ENCODE measurements around the gene BOLA2B. TPM values are rescaled to one million over a fixed set of nuclear protein-coding genes. Genes with fewer than 3 reads are reported as not detected.

The BOLA2B gene
- total RNA-seq, 1 experiment from 2014 or later, result 180 TPM

DNA sequence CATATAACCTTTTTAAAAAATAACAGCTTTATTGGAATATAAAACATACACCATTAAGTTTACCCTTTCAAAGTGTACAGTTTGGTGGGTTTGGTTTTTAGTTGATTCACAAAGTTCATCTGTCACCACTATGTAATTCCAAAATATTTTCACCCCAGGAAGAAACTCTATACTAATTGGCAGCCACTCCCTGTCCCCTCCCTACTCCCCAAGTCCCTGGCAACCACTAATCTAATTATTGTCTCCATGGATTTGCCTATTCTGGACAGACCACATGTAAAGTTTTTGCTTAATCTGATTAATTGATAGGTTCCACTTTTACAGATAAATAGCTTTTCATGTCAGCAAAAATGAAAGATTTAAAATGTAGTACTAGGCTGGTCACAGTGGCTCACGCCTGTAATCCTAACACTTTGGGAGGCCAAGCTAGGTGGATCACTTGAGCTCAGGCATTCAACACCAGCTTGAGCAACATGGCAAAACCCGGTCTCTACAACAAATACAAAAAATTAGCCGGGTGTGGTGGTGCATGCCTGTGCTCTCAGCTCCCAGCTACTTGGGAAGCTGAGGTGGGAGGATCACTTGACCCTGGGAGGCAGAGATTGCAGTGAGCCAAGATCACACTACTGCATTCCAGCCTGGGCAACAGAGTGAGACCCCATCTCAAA lies 45.5 kb downstream of the BOLA2B start:
- ChIA-PET RAD21 (ENCODE audit: low non-redundant PET in 1 of 2, low total read pairs in 2 of 2, uncharacterized antibody in 2 of 2, unreplicated experiment in 2 of 2) (no interaction called here), POLR2A (no interaction called here), CTCF (no interaction called here)
- no peak for ATAC-seq
- no peak overlapping the region for H2AFZ ChIP-seq (ENCODE audit: low read depth, low read length, poor library complexity, severe bottlenecking)
- DNase-seq (ENCODE audit: low read depth, low spot score), result no peak
- peaks cover 0 to 4% of the 10 kb centered on the region in 2 experiments; a peak in 2 of 4 replicates for H3K9me3 ChIP-seq (ENCODE audit: control insufficient read depth in 1 of 2, insufficient read depth in 1 of 2, low read depth in 1 of 2, low read length in 2 of 2)
- no TSS peak for BruUV-seq (replicated peaks)
- no peaks in the 10 kb centered on the region for H3K79me2 ChIP-seq (ENCODE audit: insufficient read depth, low read length)
- no peak overlapping the region for H3K4me2 ChIP-seq (ENCODE audit: low read length)
- intact Hi-C loops (cut with micrococcal nuclease), result no loop called here
- H3K27me3 ChIP-seq (ENCODE audit: insufficient read depth, low read length), result no peaks in the 10 kb centered on the region
- no peaks in the 10 kb centered on the region for H3K9me2 ChIP-seq (ENCODE audit: insufficient read depth)
- H3K4me3 ChIP-seq (replicated peaks in 1 of 2; ENCODE audit: low read depth in 1 of 2, low read length in 2 of 2), result no peak overlapping the region
- TF ChIP-seq CEBPB (IDR thresholded peaks at IDR 0.05; ENCODE audit: low read depth) (no peak), ZBTB33 (IDR thresholded peaks at IDR 0.05; ENCODE audit: extremely low read depth, insufficient replicate concordance, low read length) (no peak), SP1 (IDR thresholded peaks at IDR 0.05; ENCODE audit: low read depth) (no peak), ELF1 (IDR thresholded peaks at IDR 0.05; ENCODE audit: borderline replicate concordance, low read depth) (no peak), POLR2A (IDR thresholded peaks at IDR 0.05; ENCODE audit: borderline replicate concordance, extremely low read depth, insufficient read depth, insufficient read length) (no peak), JUND (IDR thresholded peaks at IDR 0.05) (no peak), YY1 (IDR thresholded peaks at IDR 0.05; ENCODE audit: extremely low read depth, insufficient replicate concordance, low read depth, low read length) (no peak), TCF7L2 (IDR thresholded peaks at IDR 0.05; ENCODE audit: borderline replicate concordance, extremely low read depth, insufficient read depth, insufficient read length) (no peak), SRF (IDR thresholded peaks at IDR 0.05; ENCODE audit: low read depth) (no peak), FOSL1 (IDR thresholded peaks at IDR 0.05; ENCODE audit: low read depth) (no peak), SIN3A (IDR thresholded peaks at IDR 0.05; ENCODE audit: low read depth) (no peak), CBX3 (IDR thresholded peaks at IDR 0.05; ENCODE audit: low read depth) (no peak), EZH2 (IDR thresholded peaks at IDR 0.05) (no peak), EZH2phosphoT487 (IDR thresholded peaks at IDR 0.05; ENCODE audit: borderline replicate concordance) (no peak), ZNF274 (IDR thresholded peaks at IDR 0.05; ENCODE audit: low read depth, low read length) (no peak)
- TF ChIP-seq, protein P1, sequence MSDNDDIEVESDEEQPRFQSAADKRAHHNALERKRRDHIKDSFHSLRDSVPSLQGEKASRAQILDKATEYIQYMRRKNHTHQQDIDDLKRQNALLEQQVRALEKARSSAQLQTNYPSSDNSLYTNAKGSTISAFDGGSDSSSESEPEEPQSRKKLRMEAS (IDR thresholded peaks at IDR 0.05), result no peak
- TF ChIP-seq, protein P2, sequence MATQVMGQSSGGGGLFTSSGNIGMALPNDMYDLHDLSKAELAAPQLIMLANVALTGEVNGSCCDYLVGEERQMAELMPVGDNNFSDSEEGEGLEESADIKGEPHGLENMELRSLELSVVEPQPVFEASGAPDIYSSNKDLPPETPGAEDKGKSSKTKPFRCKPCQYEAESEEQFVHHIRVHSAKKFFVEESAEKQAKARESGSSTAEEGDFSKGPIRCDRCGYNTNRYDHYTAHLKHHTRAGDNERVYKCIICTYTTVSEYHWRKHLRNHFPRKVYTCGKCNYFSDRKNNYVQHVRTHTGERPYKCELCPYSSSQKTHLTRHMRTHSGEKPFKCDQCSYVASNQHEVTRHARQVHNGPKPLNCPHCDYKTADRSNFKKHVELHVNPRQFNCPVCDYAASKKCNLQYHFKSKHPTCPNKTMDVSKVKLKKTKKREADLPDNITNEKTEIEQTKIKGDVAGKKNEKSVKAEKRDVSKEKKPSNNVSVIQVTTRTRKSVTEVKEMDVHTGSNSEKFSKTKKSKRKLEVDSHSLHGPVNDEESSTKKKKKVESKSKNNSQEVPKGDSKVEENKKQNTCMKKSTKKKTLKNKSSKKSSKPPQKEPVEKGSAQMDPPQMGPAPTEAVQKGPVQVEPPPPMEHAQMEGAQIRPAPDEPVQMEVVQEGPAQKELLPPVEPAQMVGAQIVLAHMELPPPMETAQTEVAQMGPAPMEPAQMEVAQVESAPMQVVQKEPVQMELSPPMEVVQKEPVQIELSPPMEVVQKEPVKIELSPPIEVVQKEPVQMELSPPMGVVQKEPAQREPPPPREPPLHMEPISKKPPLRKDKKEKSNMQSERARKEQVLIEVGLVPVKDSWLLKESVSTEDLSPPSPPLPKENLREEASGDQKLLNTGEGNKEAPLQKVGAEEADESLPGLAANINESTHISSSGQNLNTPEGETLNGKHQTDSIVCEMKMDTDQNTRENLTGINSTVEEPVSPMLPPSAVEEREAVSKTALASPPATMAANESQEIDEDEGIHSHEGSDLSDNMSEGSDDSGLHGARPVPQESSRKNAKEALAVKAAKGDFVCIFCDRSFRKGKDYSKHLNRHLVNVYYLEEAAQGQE (IDR thresholded peaks at IDR 0.05; ENCODE audit: low read depth), result no peak
- no peak overlapping the region for H3K27ac ChIP-seq (ENCODE audit: low read depth, low read length)
- no peak overlapping the region for H3K9ac ChIP-seq (ENCODE audit: low read length)
- no peaks in the 10 kb centered on the region for H4K20me1 ChIP-seq (ENCODE audit: insufficient read depth)
- H3K36me3 ChIP-seq (ENCODE audit: control insufficient read depth in 1 of 2, insufficient read depth in 2 of 2, low read length in 2 of 2), result no peaks in the 10 kb centered on the region
- no peaks in the 10 kb centered on the region for H3K4me1 ChIP-seq (ENCODE audit: control insufficient read depth in 1 of 2, insufficient read depth in 2 of 2, low read length in 2 of 2)
